GM10266 (cell line): ENCODE results near the gene TGFBR1.
"Not testable (repeated sequence)": the region's sequence is repeated elsewhere in the genome, so short reads cannot be mapped to it uniquely, and the experiment has no call there.

Source experiments
- DNase-seq: peaks from one replicate; pipeline ENCODE4 v3.0.0; 2012; ENCODE audit errors: extremely low spot score
- TF ChIP-seq, protein P1 (sequence below): IDR thresholded peaks from 2 replicates; pipeline ENCODE4 v1.5.1; 2012; ENCODE audit warnings: mild to moderate bottlenecking, low read depth; ENCODE audit not compliant: control insufficient read depth, insufficient read depth; ENCODE audit errors: missing control alignments

The TGFBR1 gene

DNA sequence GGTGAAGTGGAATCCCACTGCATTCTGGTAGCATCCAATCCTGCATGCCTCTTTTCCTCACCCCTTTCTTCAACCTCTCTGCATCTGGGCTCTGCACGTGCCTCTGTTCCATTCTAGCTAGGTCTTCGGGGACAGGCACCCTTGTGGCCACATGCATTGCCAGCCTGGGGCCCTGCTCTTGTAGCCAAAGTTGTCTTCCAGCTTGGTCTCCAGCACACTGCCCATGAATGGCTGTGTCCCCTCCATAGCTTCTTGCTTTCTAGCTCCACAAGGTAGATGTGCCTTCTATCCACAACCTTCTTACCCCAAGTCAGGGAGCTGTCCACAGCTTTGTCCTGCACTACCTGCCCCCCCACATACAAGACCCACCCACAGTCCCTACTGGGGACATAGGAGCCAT is 84.3 kb downstream of the TGFBR1 start:
- no peak for DNase-seq
- TF ChIP-seq, protein P1, sequence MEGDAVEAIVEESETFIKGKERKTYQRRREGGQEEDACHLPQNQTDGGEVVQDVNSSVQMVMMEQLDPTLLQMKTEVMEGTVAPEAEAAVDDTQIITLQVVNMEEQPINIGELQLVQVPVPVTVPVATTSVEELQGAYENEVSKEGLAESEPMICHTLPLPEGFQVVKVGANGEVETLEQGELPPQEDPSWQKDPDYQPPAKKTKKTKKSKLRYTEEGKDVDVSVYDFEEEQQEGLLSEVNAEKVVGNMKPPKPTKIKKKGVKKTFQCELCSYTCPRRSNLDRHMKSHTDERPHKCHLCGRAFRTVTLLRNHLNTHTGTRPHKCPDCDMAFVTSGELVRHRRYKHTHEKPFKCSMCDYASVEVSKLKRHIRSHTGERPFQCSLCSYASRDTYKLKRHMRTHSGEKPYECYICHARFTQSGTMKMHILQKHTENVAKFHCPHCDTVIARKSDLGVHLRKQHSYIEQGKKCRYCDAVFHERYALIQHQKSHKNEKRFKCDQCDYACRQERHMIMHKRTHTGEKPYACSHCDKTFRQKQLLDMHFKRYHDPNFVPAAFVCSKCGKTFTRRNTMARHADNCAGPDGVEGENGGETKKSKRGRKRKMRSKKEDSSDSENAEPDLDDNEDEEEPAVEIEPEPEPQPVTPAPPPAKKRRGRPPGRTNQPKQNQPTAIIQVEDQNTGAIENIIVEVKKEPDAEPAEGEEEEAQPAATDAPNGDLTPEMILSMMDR = no peak

DNA sequence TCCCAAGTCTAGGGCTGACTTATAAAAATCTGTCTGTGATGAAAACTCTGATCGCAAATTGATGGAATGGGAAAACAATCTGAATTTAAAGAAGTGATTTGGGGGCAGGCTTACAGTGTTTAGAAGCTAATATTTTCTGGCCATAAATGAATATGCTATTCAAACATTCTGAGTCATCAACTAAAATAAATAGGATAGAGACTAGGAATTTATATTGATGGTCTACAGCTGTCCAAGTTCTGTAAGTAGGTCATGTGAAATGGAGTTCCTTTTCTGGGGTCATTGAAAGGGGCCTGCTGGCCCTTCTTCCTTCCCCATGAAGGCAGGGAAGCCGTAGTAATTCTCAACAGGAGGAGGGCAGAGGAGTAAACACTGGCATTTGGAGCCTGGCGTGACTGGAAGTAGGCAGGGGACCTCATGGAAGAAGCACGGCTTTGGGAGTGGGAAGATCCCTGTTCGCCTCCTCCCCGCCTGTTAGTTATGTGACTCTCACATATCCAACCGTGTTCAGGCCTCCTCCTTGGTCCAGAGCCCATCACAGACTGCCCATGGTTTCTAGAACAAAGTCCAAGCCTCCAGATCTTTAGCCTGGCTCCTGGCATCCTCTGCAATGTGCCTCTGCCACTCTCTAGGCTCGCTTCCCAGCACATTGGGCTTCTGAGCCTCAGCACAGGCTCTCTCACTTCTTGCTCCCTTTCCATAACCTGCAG is 85.1 kb downstream of the TGFBR1 start:
- TF ChIP-seq, protein P1 = no peak
- no peak for DNase-seq

DNA sequence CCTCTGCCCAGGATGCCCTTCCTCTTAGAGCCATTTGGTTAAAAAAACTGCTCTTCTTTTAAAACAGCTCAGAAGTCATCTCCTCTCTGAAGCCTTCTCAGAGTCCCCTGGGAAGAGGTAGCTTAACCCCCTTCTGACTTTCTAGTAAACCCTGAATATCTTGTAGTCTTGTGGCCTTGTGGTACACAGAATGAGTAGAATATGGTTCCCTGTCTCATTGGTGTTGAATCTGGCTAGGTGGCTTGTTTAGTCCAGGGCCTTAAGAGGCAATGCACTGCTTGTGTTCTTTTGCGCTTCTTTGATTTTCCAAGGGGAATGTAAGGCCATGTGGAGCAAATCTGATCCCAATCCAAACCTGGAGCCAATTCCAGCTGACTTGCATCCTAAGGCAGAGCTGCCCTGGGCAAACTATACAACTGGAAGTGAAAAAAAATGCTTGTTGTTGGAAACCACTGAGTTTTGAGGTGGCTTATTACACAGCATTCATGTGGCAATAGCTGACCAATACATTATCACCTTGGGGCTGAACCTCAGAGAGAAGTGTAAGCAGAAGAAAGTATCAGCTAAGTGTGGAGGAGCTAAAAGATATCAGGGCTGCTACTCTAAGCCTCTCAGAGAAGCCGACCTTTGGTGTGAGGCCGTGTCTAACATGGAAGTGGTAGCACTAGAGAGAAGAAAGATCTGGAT is 85.8 kb downstream of the TGFBR1 start:
- no peak for DNase-seq
- TF ChIP-seq, protein P1 = no peak

DNA sequence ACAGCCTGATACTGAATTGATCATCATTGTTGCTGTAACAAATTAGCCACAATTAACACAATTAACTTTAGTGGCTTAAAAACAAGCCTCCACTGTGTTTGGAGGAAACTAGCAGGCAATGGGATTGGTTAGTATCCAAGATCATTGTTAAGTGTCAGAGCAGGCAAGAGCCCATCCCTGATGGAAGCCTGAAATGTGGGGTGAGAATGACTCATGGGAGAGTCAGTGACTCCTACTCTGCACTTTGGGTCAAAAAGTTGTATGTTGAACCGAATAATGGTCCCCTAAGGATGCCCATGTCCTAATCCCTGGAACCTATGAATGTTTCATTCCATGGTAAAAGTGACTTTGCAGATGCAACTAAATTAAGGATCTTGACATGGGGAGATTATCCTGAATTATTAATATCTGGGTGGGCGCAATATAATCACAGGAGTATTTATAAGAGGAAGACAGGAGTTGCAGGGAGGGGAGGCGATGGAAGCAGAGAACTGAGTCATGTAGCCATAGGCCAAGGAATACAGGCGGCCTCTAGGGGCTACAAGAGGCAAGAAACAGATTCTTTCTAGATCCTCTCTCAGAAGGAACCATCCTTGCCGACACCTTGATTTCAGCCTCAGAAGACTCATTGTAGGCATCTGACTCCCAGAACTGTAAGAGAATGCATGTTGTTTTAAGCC is 88.0 kb downstream of the TGFBR1 start:
- TF ChIP-seq, protein P1 = no peak
- DNase-seq = no peak

DNA sequence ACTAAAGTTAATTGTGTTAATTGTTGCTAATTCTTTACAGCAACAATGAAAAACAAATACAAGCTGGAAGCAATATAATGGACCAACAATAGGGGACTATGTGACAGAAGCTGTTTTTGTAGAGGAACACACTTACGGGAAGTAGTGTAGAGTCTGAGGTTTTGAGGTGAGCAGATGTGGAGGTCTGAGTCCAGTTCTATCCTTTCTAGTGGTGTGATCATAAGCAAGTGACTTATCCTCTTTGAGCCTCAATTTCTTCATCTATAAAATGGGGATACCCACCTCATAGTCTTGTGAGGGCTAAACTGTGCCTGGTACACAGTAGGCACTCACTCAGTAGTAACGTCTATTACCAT is 88.5 kb downstream of the TGFBR1 start:
- TF ChIP-seq, protein P1 = no peak
- DNase-seq = no peak

DNA sequence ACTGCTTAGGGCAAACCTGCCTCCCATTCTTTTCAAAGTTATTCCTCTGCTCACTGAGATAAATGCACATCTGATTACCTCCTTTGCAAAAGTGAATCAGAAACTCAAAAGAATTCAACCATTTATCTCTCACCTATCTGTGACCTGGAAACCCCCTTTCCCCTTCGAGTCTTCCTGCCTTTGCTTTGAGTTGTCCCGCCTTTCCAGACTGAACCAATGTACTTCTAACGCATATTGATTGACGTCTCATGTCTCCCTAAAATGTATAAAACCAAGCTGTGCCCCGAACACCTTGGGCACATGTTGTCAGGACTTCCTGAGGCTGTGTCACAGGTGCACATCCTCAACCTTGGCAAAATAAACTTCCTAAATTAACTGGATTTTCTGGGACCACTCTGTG is 91.6 kb downstream of the TGFBR1 start:
- not testable (repeated sequence) for DNase-seq

DNA sequence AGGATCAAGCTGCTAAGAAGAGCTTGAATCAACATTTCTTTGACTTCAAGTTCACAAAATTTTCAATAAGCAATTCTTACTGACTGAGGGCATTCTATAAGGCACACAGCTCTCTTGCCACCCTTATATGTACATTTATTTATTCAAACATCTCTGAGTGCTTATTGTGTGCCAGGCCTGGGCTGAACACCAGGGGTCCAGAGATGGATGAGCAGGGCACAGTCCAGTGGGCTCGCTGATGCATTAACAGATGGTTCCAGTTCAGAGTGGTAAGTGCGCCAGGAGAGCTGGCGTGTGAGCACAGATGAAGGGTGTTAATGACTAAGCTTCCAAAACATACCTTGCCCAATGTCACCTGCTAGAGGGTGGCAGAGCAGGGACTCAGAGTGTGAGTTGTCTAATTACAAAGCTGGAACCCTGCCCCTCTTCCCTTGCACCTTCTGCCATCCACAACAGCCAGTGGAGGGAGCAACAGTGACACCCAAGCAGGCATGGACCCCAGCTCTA is 92.3 kb downstream of the TGFBR1 start:
- TF ChIP-seq, protein P1 = no peak
- no peak for DNase-seq
